A549 (cell line): ENCODE data around the gene GPC1. TPM values are rescaled to one million over a fixed set of nuclear protein-coding genes. Genes with fewer than 3 reads are reported as not detected.

Experiments
- ATAC-seq, 2 experiments: fragments of 200-7000 bp in 1 of 2; fragments of >200 bp in 1 of 2; cut with Nextera tagmentation in 1 of 2; cut with Tn5 transposase in 1 of 2; 3 replicates each; pipeline versions ENCODE4 v1.8.0 to v1.9.1; 2018 to 2020; ENCODE audit warnings: mild to moderate bottlenecking in 1 of 2, moderate library complexity in 1 of 2
- CTCF ChIA-PET: fragments of 300-600 bp; sonication (Branson Sonifier 250); formaldehyde crosslinking; extraction: SDS; loops from one replicate; lab custom pipeline; 2021; ENCODE audit warnings: antibody characterized with exemption, inconsistent platforms; lab: Yijun Ruan, JAX
- POLR2A ChIA-PET: fragments of 350-600 bp; formaldehyde crosslinking; extraction: SDS; loops from one replicate; lab custom pipeline; 2021; ENCODE audit warnings: antibody characterized with exemption, inconsistent platforms; lab: Yijun Ruan, JAX
- DNase-seq, 2 experiments: peaks; one replicate each; pipeline versions ENCODE4 v3.0.0 to v3.0.0-alpha.2; 2011 to 2016; ENCODE audit warnings: low read depth in 1 of 2, low spot score in 1 of 2
- FAIRE-seq: peaks from 2 replicates; lab custom pipeline; 2011; peaks lifted over from hg19 to GRCh38; lab: Jason Lieb, UNC
- H3K27ac ChIP-seq, 2 experiments: fragments of >200 bp; sonication (Bioruptor Twin); formaldehyde crosslinking; 3 replicates each; pipeline ENCODE4 v1.5.1; 2016 to 2017
- H3K4me1 ChIP-seq: fragments of >200 bp; sonication (Bioruptor Twin); formaldehyde crosslinking; 3 replicates; pipeline ENCODE4 v1.6.1; 2016
- H3K4me2 ChIP-seq: fragments of >200 bp; sonication (Bioruptor Twin); formaldehyde crosslinking; 3 replicates; pipeline ENCODE4 v1.6.1; 2016
- H3K4me3 ChIP-seq: fragments of >200 bp; sonication (Bioruptor Twin); formaldehyde crosslinking; 3 replicates; pipeline ENCODE4 v1.5.1; 2016
- H3K9me3 ChIP-seq: fragments of >200 bp; sonication (Bioruptor Twin); formaldehyde crosslinking; 3 replicates; pipeline ENCODE4 v1.6.1; 2016
- ELK1 ChIP-seq: fragments of 150-350 bp; IDR thresholded peaks from 2 replicates; pipeline ENCODE4 v1.6.1; 2014; ENCODE audit warnings: low read depth, mild to moderate bottlenecking, low read length
- HES2 ChIP-seq: fragments of >200 bp; sonication (Bioruptor Twin); formaldehyde crosslinking; IDR thresholded peaks from 2 replicates; pipeline ENCODE4 v1.6.1; 2016
- HEYL ChIP-seq: fragments of 250-450 bp; sonication (Bioruptor Pico); IDR thresholded peaks from 2 replicates; pipeline ENCODE4 v1.8.0; 2021; ENCODE audit warnings: mild to moderate bottlenecking, moderate library complexity
- KDM1A ChIP-seq: fragments of 200-600 bp; sonication (generic); IDR thresholded peaks from 2 replicates; pipeline ENCODE4 v1.6.1; 2016; ENCODE audit warnings: low read depth, mild to moderate bottlenecking
- KDM5A ChIP-seq: fragments of 200-600 bp; sonication (generic); IDR thresholded peaks from 2 replicates; pipeline ENCODE4 v1.6.1; 2016; ENCODE audit warnings: antibody characterized with exemption, mild to moderate bottlenecking
- POLR2A ChIP-seq: IDR thresholded peaks from 2 replicates; pipeline ENCODE4 v1.6.1; 2012; ENCODE audit warnings: mild to moderate bottlenecking, low read length
- RAD21 ChIP-seq, 2 experiments: fragments of >200 bp in 1 of 2; sonication (Bioruptor Twin) in 1 of 2; formaldehyde crosslinking in 1 of 2; IDR thresholded peaks in 1 of 2; conservative IDR thresholded peaks in 1 of 2; 2 replicates in 1 of 2; 3 replicates in 1 of 2; pipeline ENCODE4 v1.6.1; 2012 to 2018; ENCODE audit warnings: inconsistent platforms in 1 of 2
- REST ChIP-seq: fragments of 200-600 bp; sonication (generic); IDR thresholded peaks from 2 replicates; pipeline ENCODE4 v1.6.1; 2016; ENCODE audit warnings: antibody characterized with exemption, mild to moderate bottlenecking, moderate library complexity
- SMC3 ChIP-seq: fragments of >200 bp; sonication (Bioruptor Twin); formaldehyde crosslinking; IDR thresholded peaks from 3 replicates; pipeline ENCODE4 v1.6.1; 2018; ENCODE audit warnings: inconsistent platforms
- SREBF2 ChIP-seq: fragments of 450-650 bp; IDR thresholded peaks from 2 replicates; pipeline ENCODE4 v1.6.1; 2014; ENCODE audit warnings: mild to moderate bottlenecking, moderate library complexity
- ZFP36 ChIP-seq: fragments of 450-650 bp; IDR thresholded peaks from 2 replicates; pipeline ENCODE4 v1.6.1; 2014; ENCODE audit warnings: borderline replicate concordance; ENCODE audit not compliant: partially characterized antibody
- WGBS: methylation state at CpG from one replicate; pipeline ENCODE4 v1.1.6; 2017; ENCODE audit errors: missing lambda C conversion rate; 5-methylcytosine and 5-hydroxymethylcytosine counted together
- polyA plus RNA-seq, 4 experiments: library from polyadenylated mRNA; depleted of rRNA in 3 of 4; stranded (reverse); fragments of >200 nt; fragmentation: RNase III in 1 of 4; extraction: RNeasy Plus Mini Kit Qiagen cat#74134 plus additional on column Dnase treatment in 1 of 4; gene quantifications; 2 replicates in 3 of 4; 3 replicates in 1 of 4; pipeline ENCODE4 v1.2.3, GENCODE V29; 2011 to 2017

GPC1 gene
- polyA plus RNA-seq, 2 of the 4 experiments (the other 2 are of a cell fraction) = 19.8 to 97.7 TPM

- no peak overlapping the region for H3K4me2 ChIP-seq
- no peak for FAIRE-seq
- no peak overlapping the region for H3K4me3 ChIP-seq
- ATAC-seq = no peak
- CTCF ChIA-PET = interaction anchor here (1.1 kb wide), 1 partner anchor 160 kb away, joined by 3 read pairs; no protein-coding TSS in a partner anchor
- H3K4me1 ChIP-seq = peaks cover 9% of the 10 kb centered on the region
- peak overlapping the region in 1 of 2 experiments; percentile 100; a peak in 3 of 6 replicates for H3K27ac ChIP-seq
- H3K9me3 ChIP-seq = no peaks in the 10 kb centered on the region
- TF ChIP-seq KDM5A = no peak
- no peak for TF ChIP-seq KDM1A
- 90% methylated on average over 18 of the region's 23 CpGs for WGBS
- POLR2A ChIA-PET = no interaction called here
- DNase-seq = no peak
These were observed 42.3 kb upstream of the GPC1 start for GRCh38 chr2:240392948-240393830.

- Histone ChIP-seq H3K4me1 (peaks cover 2% of the 10 kb centered on the region; the same call in 2 of the 3 replicates), H3K4me3 (no peak overlapping the region), H3K4me2 (no peak overlapping the region), H3K9me3 (no peaks in the 10 kb centered on the region), H3K27ac (peak overlapping the region in 1 of 2 experiments; percentile 100; a peak in 3 of 6 replicates)
- ATAC-seq (no peak), DNase-seq (no peak), FAIRE-seq (no peak)
- ChIA-PET POLR2A (no interaction called here), CTCF (interaction anchor here (1.1 kb wide), 1 partner anchor 161 kb away, joined by 3 read pairs; no protein-coding TSS in a partner anchor)
- WGBS = 88% methylated on average over 20 of the region's 21 CpGs
- TF ChIP-seq ZFP36 (no peak), SMC3 (no peak), ELK1 (no peak)
These were observed 41.5 kb upstream of the GPC1 start for GRCh38 chr2:240393831-240394410.

- FAIRE-seq = no peak
- Histone ChIP-seq H3K9me3 (no peaks in the 10 kb centered on the region), H3K4me3 (no peak overlapping the region), H3K4me1 (no peaks in the 10 kb centered on the region; the same call in 2 of the 3 replicates)
- no peak for ATAC-seq
- DNase-seq = no peak
- no peak for TF ChIP-seq HEYL (CRISPR knock-in tag)
- no peak for TF ChIP-seq SREBF2
- TF ChIP-seq POLR2A = no peak
- TF ChIP-seq HES2 = no peak
- TF ChIP-seq REST = no peak
- TF ChIP-seq, all 56 proteins: peak for 0
- ChIA-PET POLR2A (no interaction called here), CTCF (interaction anchor here (0.6 to 1.1 kb wide), 2 partner anchors 24 to 162 kb away, joined by 3 read pairs; no protein-coding TSS in a partner anchor)
- Histone ChIP-seq H3K4me2 (no peak overlapping the region), H3K27ac (no peak overlapping the region)
- WGBS = 94% methylated on average over 9 of the region's 9 CpGs
These were observed 40.9 kb upstream of the GPC1 start for GRCh38 chr2:240394549-240394948.

GRCh38 chr2:240395448-240395847 is 40.0 kb upstream of the GPC1 start:
- ChIA-PET CTCF (interaction anchor here (0.6 to 1.0 kb wide), 2 partner anchors 12 to 23 kb away, joined by 3 read pairs; no protein-coding TSS in a partner anchor), POLR2A (no interaction called here)
- no peak for ATAC-seq
- FAIRE-seq = no peak
- Histone ChIP-seq H3K4me3 (no peak overlapping the region), H3K9me3 (no peaks in the 10 kb centered on the region), H3K27ac (no peak overlapping the region), H3K4me1 (no peaks in the 10 kb centered on the region), H3K4me2 (no peak overlapping the region)
- no peak for TF ChIP-seq RAD21 (conservative IDR thresholded peaks at IDR 0.05 in 1 of 2, IDR thresholded peaks at IDR 0.05 in 1 of 2)
- 93% methylated on average over 8 of the region's 8 CpGs for WGBS
- DNase-seq = no peak
